Epithelial cell of proximal tubule (primary cell): ENCODE results near the gene CSNK2A1. TPM values are rescaled to one million over a fixed set of nuclear protein-coding genes. Genes with fewer than 3 reads are reported as not detected.

Experiments used
- DNase-seq: peaks from one replicate; pipeline ENCODE4 v3.0.0-alpha.2; 2011; ENCODE audit warnings: low read depth
- H3K4me3 ChIP-seq: 2 replicates; pipeline ENCODE4 v1.5.1; 2011; ENCODE audit warnings: low read depth, mild to moderate bottlenecking, low read length
- total RNA-seq: library from RNA; depleted of rRNA; stranded (reverse); fragments of >200 nt; gene quantifications from 2 replicates; pipeline ENCODE4 v1.2.3, GENCODE V29; 2015
- TF ChIP-seq, protein P1 (sequence below): conservative IDR thresholded peaks from 2 replicates; pipeline ENCODE4 v1.5.1; 2012; ENCODE audit warnings: low read depth, mild to moderate bottlenecking, low read length

Gene CSNK2A1
- total RNA-seq, 1 donor from 2014 or later: 112 TPM

DNA sequence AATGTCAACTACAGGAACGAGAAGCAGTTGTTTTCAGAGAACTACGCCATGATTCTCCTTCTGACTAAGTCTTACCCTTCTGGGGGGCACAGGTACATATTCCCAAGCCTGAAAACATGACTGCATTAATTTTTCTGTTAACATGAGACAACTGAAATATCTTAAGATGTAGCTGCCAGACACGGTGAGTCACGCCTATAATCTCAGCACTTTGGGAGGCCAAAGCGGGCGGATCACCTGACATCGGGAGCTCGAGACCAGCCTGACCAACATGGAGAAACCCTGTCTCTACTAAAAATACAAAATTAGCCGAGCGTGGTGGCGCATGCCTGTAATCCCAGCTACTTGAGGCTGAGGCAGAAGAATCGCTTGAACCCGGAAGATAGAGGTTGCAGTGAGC lies 103.0 kb downstream of the CSNK2A1 start:
- TF ChIP-seq, protein P1, sequence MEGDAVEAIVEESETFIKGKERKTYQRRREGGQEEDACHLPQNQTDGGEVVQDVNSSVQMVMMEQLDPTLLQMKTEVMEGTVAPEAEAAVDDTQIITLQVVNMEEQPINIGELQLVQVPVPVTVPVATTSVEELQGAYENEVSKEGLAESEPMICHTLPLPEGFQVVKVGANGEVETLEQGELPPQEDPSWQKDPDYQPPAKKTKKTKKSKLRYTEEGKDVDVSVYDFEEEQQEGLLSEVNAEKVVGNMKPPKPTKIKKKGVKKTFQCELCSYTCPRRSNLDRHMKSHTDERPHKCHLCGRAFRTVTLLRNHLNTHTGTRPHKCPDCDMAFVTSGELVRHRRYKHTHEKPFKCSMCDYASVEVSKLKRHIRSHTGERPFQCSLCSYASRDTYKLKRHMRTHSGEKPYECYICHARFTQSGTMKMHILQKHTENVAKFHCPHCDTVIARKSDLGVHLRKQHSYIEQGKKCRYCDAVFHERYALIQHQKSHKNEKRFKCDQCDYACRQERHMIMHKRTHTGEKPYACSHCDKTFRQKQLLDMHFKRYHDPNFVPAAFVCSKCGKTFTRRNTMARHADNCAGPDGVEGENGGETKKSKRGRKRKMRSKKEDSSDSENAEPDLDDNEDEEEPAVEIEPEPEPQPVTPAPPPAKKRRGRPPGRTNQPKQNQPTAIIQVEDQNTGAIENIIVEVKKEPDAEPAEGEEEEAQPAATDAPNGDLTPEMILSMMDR: no peak
- DNase-seq: no peak
- no peak overlapping the region for H3K4me3 ChIP-seq

- DNase-seq: no peak
- H3K4me3 ChIP-seq: no peak overlapping the region
- TF ChIP-seq, protein P1: no peak
Observed at GRCh38 chr20:440148-440547, 103.4 kb downstream of the CSNK2A1 start.

DNA sequence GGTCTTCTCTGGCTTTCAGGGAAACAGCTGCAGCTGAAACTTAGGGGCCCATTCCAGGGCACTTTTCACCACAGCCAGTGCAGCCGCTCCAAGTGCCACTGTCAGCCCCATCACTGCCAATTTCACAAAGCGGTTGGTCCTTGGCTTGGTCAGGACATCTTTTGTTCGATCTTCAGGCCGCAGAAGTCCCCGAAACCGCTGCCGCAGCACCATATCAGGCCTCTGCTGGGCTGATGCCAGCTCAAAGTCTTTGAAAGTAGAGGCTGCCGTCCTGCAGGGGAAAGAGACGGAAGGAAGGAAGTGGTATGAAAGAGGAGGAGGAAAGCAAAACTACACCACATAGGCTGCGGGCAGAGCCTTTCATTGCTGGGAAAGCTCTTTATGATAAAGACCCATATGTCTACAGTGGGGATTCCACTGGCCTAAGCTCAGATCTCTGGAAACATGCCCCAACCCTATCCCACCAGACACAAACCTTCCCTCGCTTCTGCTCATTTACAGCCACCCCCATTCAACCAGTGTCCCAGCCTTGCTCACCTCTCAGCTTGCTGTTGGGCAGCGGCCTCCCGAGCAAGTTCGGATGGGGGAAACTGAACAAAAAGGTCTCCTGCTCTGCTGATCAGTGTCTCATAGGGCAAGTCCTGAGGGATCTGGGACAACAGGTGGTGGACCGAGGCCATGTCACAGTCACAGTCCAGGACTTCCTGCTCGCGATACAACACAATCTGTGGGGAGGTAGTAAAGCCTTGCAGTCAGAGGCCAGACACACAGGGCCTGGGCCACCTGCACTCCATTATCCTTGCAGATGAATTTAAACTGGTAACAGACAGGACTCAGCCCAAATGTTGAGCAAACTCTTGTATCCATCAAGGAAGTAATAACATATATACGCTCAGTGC lies 104.8 kb downstream of the CSNK2A1 start:
- TF ChIP-seq, protein P1: no peak
- no peak for DNase-seq

GRCh38 chr20:437787-438486 lies 105.7 kb downstream of the CSNK2A1 start:
- TF ChIP-seq, protein P1: no peak
- DNase-seq: no peak

More for the DNA sequence above, 104.8 kb downstream of the CSNK2A1 start:
- H3K4me3 ChIP-seq: no peak overlapping the region

DNA sequence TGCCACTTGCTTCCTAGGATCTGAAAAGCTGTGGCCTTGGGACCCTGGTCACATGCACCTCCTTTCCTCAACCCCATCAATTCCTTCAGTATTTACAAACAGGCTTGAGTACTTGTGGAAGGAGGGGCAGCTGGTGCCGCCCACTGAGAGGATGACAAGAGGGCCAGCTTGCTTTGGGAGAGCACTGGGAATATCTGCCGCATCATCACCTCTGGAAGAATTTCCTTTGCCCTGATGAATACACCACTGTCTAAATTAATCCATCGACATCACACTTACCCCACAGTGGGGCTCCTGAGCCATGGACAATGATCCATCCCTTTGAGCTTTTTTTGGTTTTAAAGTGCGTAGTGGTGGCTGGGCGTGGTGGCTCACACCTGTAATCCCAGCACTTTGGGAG lies 107.1 kb downstream of the CSNK2A1 start:
- TF ChIP-seq, protein P1: no peak
- no peak for DNase-seq
- H3K4me3 ChIP-seq: no peak overlapping the region

More at GRCh38 chr20:437787-438486, 105.7 kb downstream of the CSNK2A1 start:
- H3K4me3 ChIP-seq: no peak overlapping the region

DNA sequence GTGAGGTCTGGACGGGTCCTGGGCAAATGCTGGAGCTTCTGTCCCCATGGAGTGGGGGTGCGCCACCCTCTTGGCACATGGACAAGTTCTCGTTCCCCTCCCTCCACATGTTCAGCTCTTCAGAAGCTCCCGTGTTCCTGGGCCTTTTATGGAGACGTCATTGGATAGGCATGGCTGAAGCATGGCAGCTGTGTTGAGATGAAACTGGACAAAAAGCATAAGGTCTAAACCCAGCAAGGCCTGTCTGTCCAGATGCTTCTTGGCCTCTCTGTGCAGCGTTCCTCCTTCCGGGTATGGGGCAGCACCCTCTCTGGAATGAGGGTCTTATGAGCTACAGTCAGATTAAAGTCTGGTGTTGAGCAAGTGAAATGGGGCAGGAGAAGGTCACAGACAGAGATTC lies 108.0 kb downstream of the CSNK2A1 start:
- no peak overlapping the region for H3K4me3 ChIP-seq
- TF ChIP-seq, protein P1: no peak
- DNase-seq: no peak
